ENCODE measurements around the gene TEAD1.

GRCh38 chr11:12674571-12674935 is 332 bp downstream of the TEAD1 start:
- no peak for TF ChIP-seq CTCF (IDR thresholded peaks at IDR 0.05)
- TF ChIP-seq POLR2A (IDR thresholded peaks at IDR 0.05): no peak

Data from tibial nerve (tissue), 3 donors.